ENCODE results near the gene DNM3. TPM values are rescaled to one million over a fixed set of nuclear protein-coding genes. Genes with fewer than 3 reads are reported as not detected.

Gene DNM3
- total RNA-seq, 1 donor from 2014 or later, result 2.1 TPM

DNA sequence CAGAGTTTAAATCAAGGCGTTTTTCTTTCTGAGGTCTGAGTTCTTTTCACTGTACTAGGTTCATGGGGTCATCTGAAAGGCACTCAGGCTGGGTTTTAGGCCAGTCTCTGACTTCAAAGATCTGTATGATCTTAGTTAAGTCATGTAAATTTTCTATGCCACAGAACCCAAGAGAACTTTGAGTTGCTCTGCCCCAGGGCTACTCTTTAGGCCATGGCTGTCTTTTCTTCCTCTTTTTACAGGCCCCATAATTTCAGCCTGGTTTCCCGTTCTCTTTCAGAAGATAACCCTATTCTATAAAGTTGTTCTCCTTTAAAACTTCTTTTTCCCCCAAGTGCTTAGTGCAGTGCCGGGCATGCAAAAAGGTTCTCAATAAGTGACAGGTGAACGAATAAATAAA is 33.7 kb upstream of the DNM3 start:
- Mint-ChIP-seq H3K27ac (no peak overlapping the region), H3K36me3 (no peaks in the 10 kb centered on the region), H3K4me1 (ENCODE audit: unreplicated experiment) (no peaks in the 10 kb centered on the region), H3K9me3 (no peaks in the 10 kb centered on the region), H3K4me3 (no peak overlapping the region), H3K27me3 (no peaks in the 10 kb centered on the region)
- TF ChIP-seq CTCF (conservative IDR thresholded peaks at IDR 0.05), result no peak
- DNase-seq (ENCODE audit: extremely low spot score, unreplicated experiment), result no peak

DNA sequence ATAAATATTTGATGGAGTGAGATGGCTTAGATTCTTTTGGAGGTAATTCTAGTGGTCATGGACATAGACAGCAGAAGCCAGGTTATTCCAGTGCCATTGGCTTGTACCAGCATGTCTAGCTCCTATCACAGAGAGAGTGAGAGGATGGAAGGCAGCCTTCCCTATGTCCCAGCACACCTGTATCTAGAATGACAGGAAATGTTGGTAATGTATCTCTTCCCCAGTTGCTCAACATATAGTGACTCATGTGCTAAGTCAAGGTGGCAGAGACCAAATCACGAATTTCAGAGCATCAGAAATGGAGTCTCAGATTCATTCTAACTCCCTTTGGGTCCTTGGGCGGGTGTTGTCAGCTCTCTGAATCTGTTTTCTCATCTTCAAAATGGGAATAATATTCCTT is 31.5 kb upstream of the DNM3 start:
- no peak overlapping the region for H3K27ac Mint-ChIP-seq
- no peak for DNase-seq (ENCODE audit: extremely low spot score, unreplicated experiment)

GRCh38 chr1:171811672-171812071 is 29.6 kb upstream of the DNM3 start:
- no peaks in the 10 kb centered on the region for H3K4me1 Mint-ChIP-seq (ENCODE audit: unreplicated experiment)
- H3K9me3 Mint-ChIP-seq, result no peaks in the 10 kb centered on the region
- no peak for TF ChIP-seq CTCF (conservative IDR thresholded peaks at IDR 0.05)
- no peaks in the 10 kb centered on the region for H3K27me3 Mint-ChIP-seq
- no peaks in the 10 kb centered on the region for H3K36me3 Mint-ChIP-seq
- no peak overlapping the region for H3K27ac Mint-ChIP-seq
- no peak overlapping the region for H3K4me3 Mint-ChIP-seq
- DNase-seq (ENCODE audit: extremely low spot score, unreplicated experiment), result no peak

More for the DNA sequence above, 31.5 kb upstream of the DNM3 start:
- no peaks in the 10 kb centered on the region for H3K9me3 Mint-ChIP-seq
- H3K36me3 Mint-ChIP-seq, result no peaks in the 10 kb centered on the region
- H3K4me1 Mint-ChIP-seq (ENCODE audit: unreplicated experiment), result no peaks in the 10 kb centered on the region
- no peak for TF ChIP-seq CTCF (conservative IDR thresholded peaks at IDR 0.05)
- no peak overlapping the region for H3K4me3 Mint-ChIP-seq
- no peaks in the 10 kb centered on the region for H3K27me3 Mint-ChIP-seq

DNA sequence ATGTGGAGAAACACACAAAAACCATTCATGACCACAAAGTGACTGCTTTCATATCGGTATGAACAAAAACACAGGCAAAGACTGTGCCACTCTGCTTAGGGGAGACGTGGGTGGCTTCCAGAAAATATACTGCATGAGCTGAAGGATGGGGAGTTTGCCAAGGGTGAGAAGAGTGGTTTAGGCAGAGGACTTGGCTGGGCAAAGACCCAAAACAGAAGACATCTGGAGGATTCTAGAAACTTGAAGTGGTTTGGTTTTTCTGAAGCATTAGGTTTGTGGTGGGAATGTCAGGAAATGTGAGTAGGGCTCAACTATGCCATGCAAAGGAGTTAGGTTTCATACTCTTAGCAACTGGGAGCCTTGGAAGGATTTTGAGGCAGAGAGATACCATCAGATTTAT is 26.6 kb upstream of the DNM3 start:
- peaks cover 4% of the 10 kb centered on the region for H3K27me3 Mint-ChIP-seq
- no peak overlapping the region for H3K27ac Mint-ChIP-seq
- no peaks in the 10 kb centered on the region for H3K4me1 Mint-ChIP-seq (ENCODE audit: unreplicated experiment)
- no peaks in the 10 kb centered on the region for H3K9me3 Mint-ChIP-seq
- no peak for TF ChIP-seq CTCF (conservative IDR thresholded peaks at IDR 0.05)
- no peak for DNase-seq (ENCODE audit: extremely low spot score, unreplicated experiment)
- no peaks in the 10 kb centered on the region for H3K36me3 Mint-ChIP-seq
- no peak overlapping the region for H3K4me3 Mint-ChIP-seq

DNA sequence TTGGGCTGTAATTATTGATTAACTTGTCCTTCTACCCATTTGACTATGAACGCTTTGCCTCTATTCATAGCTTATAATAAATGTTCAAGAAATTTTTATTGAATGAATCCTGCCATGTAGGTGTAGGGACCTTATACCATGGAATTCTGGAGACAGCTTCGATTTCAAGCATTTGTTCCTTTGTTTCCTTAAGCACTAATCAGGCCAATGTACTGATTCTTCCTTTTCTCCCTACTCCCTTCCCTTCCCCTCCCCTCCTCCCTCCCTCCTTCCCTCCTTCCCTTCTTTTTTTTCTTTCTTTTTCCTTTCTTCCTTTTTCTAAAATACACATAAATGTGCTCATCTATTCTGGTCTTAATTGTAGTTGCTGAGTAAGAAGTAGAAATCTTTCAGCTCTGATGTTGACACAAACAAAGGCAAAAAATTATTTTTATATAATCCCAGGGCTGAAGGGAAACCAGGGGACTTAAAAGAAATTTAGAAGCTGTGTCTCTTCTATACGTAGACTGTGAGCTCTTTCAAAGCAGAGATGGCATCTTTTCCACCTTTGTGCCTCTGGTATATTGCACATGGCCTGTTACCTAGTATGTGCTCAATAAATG is 24.9 kb upstream of the DNM3 start:
- no peak overlapping the region for H3K4me3 Mint-ChIP-seq
- TF ChIP-seq CTCF (conservative IDR thresholded peaks at IDR 0.05), result no peak
- H3K4me1 Mint-ChIP-seq (ENCODE audit: unreplicated experiment), result no peaks in the 10 kb centered on the region
- H3K27ac Mint-ChIP-seq, result no peak overlapping the region
- DNase-seq (ENCODE audit: extremely low spot score, unreplicated experiment), result no peak
- H3K27me3 Mint-ChIP-seq, result peaks cover 4% of the 10 kb centered on the region
- no peaks in the 10 kb centered on the region for H3K9me3 Mint-ChIP-seq
- no peaks in the 10 kb centered on the region for H3K36me3 Mint-ChIP-seq
